Measurements from ENCODE around the gene CCNL1. TPM values are rescaled to one million over a fixed set of nuclear protein-coding genes. Genes with fewer than 3 reads are reported as not detected.

Gene CCNL1
- total and polyA plus RNA-seq, 2 experiments from 2014 or later: 125 to 300 TPM

- no peak overlapping the region for H3K4me3 ChIP-seq
- TF ChIP-seq CTCF (IDR thresholded peaks at IDR 0.05; ENCODE audit: poor library complexity) (no peak), EZH2 (IDR thresholded peaks at IDR 0.05; ENCODE audit: borderline replicate concordance) (no peak), EZH2phosphoT487 (IDR thresholded peaks at IDR 0.05; ENCODE audit: low read depth, severe bottlenecking, unreplicated experiment) (no peak)
- H3K27ac ChIP-seq: peak overlapping the region; percentile 93
- H3K9me3 ChIP-seq (ENCODE audit: low read depth): no peaks in the 10 kb centered on the region
- no peaks in the 10 kb centered on the region for H3K79me2 ChIP-seq
- WGBS (ENCODE audit: low lambda C conversion rate, missing lambda C conversion rate): 38% methylated on average over 10 of the region's 10 CpGs
- H3K4me1 ChIP-seq (ENCODE audit: insufficient read depth): peaks cover 37% of the 10 kb centered on the region
- H3K9me2 ChIP-seq (replicated peaks; ENCODE audit: insufficient read depth): no peaks in the 10 kb centered on the region
- peak overlapping the region; percentile 39 for H2AFZ ChIP-seq
- no peaks in the 10 kb centered on the region for H4K20me1 ChIP-seq (ENCODE audit: insufficient read depth, poor library complexity, severe bottlenecking)
- no peaks in the 10 kb centered on the region for H3K36me3 ChIP-seq (replicated peaks; ENCODE audit: insufficient read depth, low read depth)
- peak overlapping the region; percentile 54 for H3K4me2 ChIP-seq
- DNase-seq (ENCODE audit: low spot score): peak; percentile 63
- no peaks in the 10 kb centered on the region for H3K27me3 ChIP-seq
Measured at GRCh38 chr3:157115069-157116006, 44.6 kb downstream of the CCNL1 start.

GRCh38 chr3:157113832-157114505 lies 46.0 kb downstream of the CCNL1 start:
- 95% methylated on average over 3 of the region's 3 CpGs for WGBS (ENCODE audit: low lambda C conversion rate, missing lambda C conversion rate)
- Histone ChIP-seq H2AFZ (no peak overlapping the region), H3K36me3 (replicated peaks; ENCODE audit: insufficient read depth, low read depth) (no peaks in the 10 kb centered on the region), H3K27me3 (no peaks in the 10 kb centered on the region), H3K9me2 (replicated peaks; ENCODE audit: insufficient read depth) (no peaks in the 10 kb centered on the region), H3K27ac (no peak overlapping the region), H3K4me1 (ENCODE audit: insufficient read depth) (peaks cover 33% of the 10 kb centered on the region), H3K9me3 (ENCODE audit: low read depth) (no peaks in the 10 kb centered on the region), H3K4me2 (no peak overlapping the region), H3K79me2 (no peaks in the 10 kb centered on the region), H3K4me3 (no peak overlapping the region), H4K20me1 (ENCODE audit: insufficient read depth, poor library complexity, severe bottlenecking) (no peaks in the 10 kb centered on the region)
- DNase-seq (ENCODE audit: low spot score): no peak
- TF ChIP-seq EZH2 (IDR thresholded peaks at IDR 0.05; ENCODE audit: borderline replicate concordance): no peak
- no peak for TF ChIP-seq EZH2phosphoT487 (IDR thresholded peaks at IDR 0.05; ENCODE audit: low read depth, severe bottlenecking, unreplicated experiment)
- no peak for TF ChIP-seq CTCF (IDR thresholded peaks at IDR 0.05; ENCODE audit: poor library complexity)

GRCh38 chr3:157112536-157112935 lies 47.4 kb downstream of the CCNL1 start:
- H2AFZ ChIP-seq: no peak overlapping the region
- 78% methylated on average over 4 of the region's 4 CpGs for WGBS (ENCODE audit: low lambda C conversion rate, missing lambda C conversion rate)
- TF ChIP-seq EZH2phosphoT487 (IDR thresholded peaks at IDR 0.05; ENCODE audit: low read depth, severe bottlenecking, unreplicated experiment): no peak
- TF ChIP-seq EZH2 (IDR thresholded peaks at IDR 0.05; ENCODE audit: borderline replicate concordance): no peak
- no peak overlapping the region for H3K4me3 ChIP-seq
- peak overlapping the region; percentile 38 for H3K27ac ChIP-seq
- H3K4me1 ChIP-seq (ENCODE audit: insufficient read depth): peaks cover 37% of the 10 kb centered on the region
- no peak overlapping the region for H3K4me2 ChIP-seq
- H3K79me2 ChIP-seq: no peaks in the 10 kb centered on the region
- no peaks in the 10 kb centered on the region for H4K20me1 ChIP-seq (ENCODE audit: insufficient read depth, poor library complexity, severe bottlenecking)
- no peaks in the 10 kb centered on the region for H3K36me3 ChIP-seq (replicated peaks; ENCODE audit: insufficient read depth, low read depth)
- H3K27me3 ChIP-seq: no peaks in the 10 kb centered on the region
- no peaks in the 10 kb centered on the region for H3K9me3 ChIP-seq (ENCODE audit: low read depth)
- H3K9me2 ChIP-seq (replicated peaks; ENCODE audit: insufficient read depth): no peaks in the 10 kb centered on the region
- DNase-seq (ENCODE audit: low spot score): no peak

GRCh38 chr3:157111518-157111917 lies 48.4 kb downstream of the CCNL1 start:
- Histone ChIP-seq H3K4me2 (no peak overlapping the region), H3K4me1 (ENCODE audit: insufficient read depth) (peaks cover 37% of the 10 kb centered on the region), H4K20me1 (ENCODE audit: insufficient read depth, poor library complexity, severe bottlenecking) (no peaks in the 10 kb centered on the region), H3K9me2 (replicated peaks; ENCODE audit: insufficient read depth) (no peaks in the 10 kb centered on the region), H3K79me2 (no peaks in the 10 kb centered on the region), H3K9me3 (ENCODE audit: low read depth) (no peaks in the 10 kb centered on the region), H2AFZ (no peak overlapping the region), H3K27ac (no peak overlapping the region), H3K4me3 (no peak overlapping the region), H3K36me3 (replicated peaks; ENCODE audit: insufficient read depth, low read depth) (no peaks in the 10 kb centered on the region), H3K27me3 (no peaks in the 10 kb centered on the region)
- TF ChIP-seq CTCF (IDR thresholded peaks at IDR 0.05; ENCODE audit: poor library complexity) (no peak), EZH2phosphoT487 (IDR thresholded peaks at IDR 0.05; ENCODE audit: low read depth, severe bottlenecking, unreplicated experiment) (no peak), EZH2 (IDR thresholded peaks at IDR 0.05; ENCODE audit: borderline replicate concordance) (no peak)
- 71% methylated on average over 2 of the region's 2 CpGs for WGBS (ENCODE audit: low lambda C conversion rate, missing lambda C conversion rate)
- DNase-seq (ENCODE audit: low spot score): no peak

Measured in hepatocyte (in vitro differentiated cells).